PC-9 (cell line): ENCODE data around the gene SCN1A. TPM values are rescaled to one million over a fixed set of nuclear protein-coding genes. Genes with fewer than 3 reads are reported as not detected.

Experiments used
- BruUV-seq: library from RNA; stranded (reverse); fragments of 400-500 nt; replicated peaks from 2 replicates; lab custom pipeline; 2021; lab: Mats Ljungman, UMichigan
- CTCF ChIA-PET: fragments of 300-600 bp; sonication (Branson Sonifier 250); formaldehyde crosslinking; loops from one replicate; lab custom pipeline; 2022; ENCODE audit warnings: antibody characterized with exemption; lab: Charles Lee
- POLR2A ChIA-PET: fragments of 300-600 bp; sonication (Branson Sonifier 250); formaldehyde crosslinking; loops from one replicate; lab custom pipeline; 2022; ENCODE audit warnings: antibody characterized with exemption; ENCODE audit not compliant: unreplicated experiment; lab: Charles Lee
- DNase-seq, 2 experiments: peaks; one replicate each; pipeline versions ENCODE4 v3.0.0 to v3.0.0-alpha.2; 2015 to 2022; ENCODE audit warnings: mixed read lengths in 1 of 2
- H2AFZ ChIP-seq: fragments of 200-600 bp; sonication (generic); 2 replicates; pipeline ENCODE4 v1.8.1; 2017; ENCODE audit warnings: antibody characterized with exemption
- H3F3A ChIP-seq: fragments of 200-600 bp; sonication (generic); 2 replicates; pipeline ENCODE4 v1.8.1; 2017; ENCODE audit warnings: antibody characterized with exemption, mild to moderate bottlenecking, low read depth; ENCODE audit not compliant: insufficient read depth
- H3K27ac ChIP-seq: fragments of 200-600 bp; sonication (generic); 2 replicates; pipeline ENCODE4 v1.6.1; 2016; ENCODE audit warnings: mixed run types
- H3K27me3 ChIP-seq: fragments of 200-600 bp; sonication (generic); 2 replicates; pipeline ENCODE4 v1.6.1; 2016; ENCODE audit warnings: low read depth, mixed run types; ENCODE audit not compliant: insufficient read depth
- H3K36me3 ChIP-seq: fragments of 200-600 bp; sonication (generic); 2 replicates; pipeline ENCODE4 v1.6.1; 2016; ENCODE audit warnings: low read depth, mixed run types
- H3K4me1 ChIP-seq: fragments of 200-600 bp; sonication (generic); replicated peaks from 2 replicates; pipeline ENCODE4 v1.6.1; 2016; ENCODE audit warnings: mixed run types; ENCODE audit not compliant: insufficient read depth
- H3K4me2 ChIP-seq: fragments of 200-600 bp; sonication (generic); 2 replicates; pipeline ENCODE4 v1.6.1; 2017; ENCODE audit warnings: mixed run types
- H3K4me3 ChIP-seq: fragments of 200-600 bp; sonication (generic); 2 replicates; pipeline ENCODE4 v1.6.1; 2016; ENCODE audit warnings: mixed run types
- H3K79me2 ChIP-seq: fragments of 200-600 bp; sonication (generic); 2 replicates; pipeline ENCODE4 v1.6.1; 2017; ENCODE audit warnings: low read depth, mixed run types
- H3K9me2 ChIP-seq: fragments of 200-600 bp; sonication (generic); 2 replicates; pipeline ENCODE4 v1.8.1; 2017; ENCODE audit warnings: mild to moderate bottlenecking; ENCODE audit not compliant: insufficient read depth
- H3K9me3 ChIP-seq: fragments of 200-600 bp; sonication (generic); 2 replicates; pipeline ENCODE4 v1.8.1; 2016; ENCODE audit warnings: low read depth; ENCODE audit not compliant: insufficient read depth
- H4K20me1 ChIP-seq: fragments of 200-600 bp; sonication (generic); 2 replicates; pipeline ENCODE4 v1.8.1; 2017; ENCODE audit not compliant: insufficient read depth
- EZH2 ChIP-seq: fragments of 200-600 bp; sonication (generic); IDR thresholded peaks from 2 replicates; pipeline ENCODE4 v1.8.0; 2017; ENCODE audit warnings: antibody characterized with exemption, low read depth
- intact Hi-C: fragments of 100-400 bp; cut with micrococcal nuclease; formaldehyde crosslinking; loops from one replicate; pipeline ENCODE4 v1.10.0; 2022; ENCODE audit not compliant: unreplicated experiment
- total RNA-seq: library from RNA; stranded (reverse); gene quantifications from 2 replicates; pipeline ENCODE4 v1.2.3, GENCODE V29; 2021
- TF ChIP-seq, protein P1 (sequence below): fragments of 200-600 bp; sonication (generic); conservative IDR thresholded peaks from 2 replicates; pipeline ENCODE4 v1.6.1; 2017; ENCODE audit warnings: mixed run types, antibody characterized with exemption, mild to moderate bottlenecking, moderate library complexity

Gene SCN1A
- total RNA-seq, 1 experiment from 2014 or later, result not detected

DNA sequence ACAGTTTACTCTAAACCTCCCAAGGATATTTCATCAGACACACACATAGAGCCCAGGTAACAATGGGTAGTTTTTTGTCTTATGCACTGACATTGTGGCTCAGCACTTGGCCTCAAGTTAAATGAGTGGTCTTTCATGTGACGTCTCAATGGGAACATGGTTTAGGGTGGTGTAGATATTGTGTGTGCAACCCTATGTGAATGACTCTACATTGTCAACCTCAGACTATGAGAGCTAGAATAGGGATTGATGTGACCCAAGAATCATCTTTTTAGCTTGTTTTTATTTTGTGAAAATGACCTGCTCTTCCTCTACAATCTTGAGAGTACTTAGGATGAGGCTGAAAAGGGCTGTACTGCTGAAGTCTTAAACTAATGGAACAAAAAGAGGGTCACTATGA, 86.2 kb downstream of the SCN1A start:
- no peaks in the 10 kb centered on the region for H3F3A ChIP-seq
- no peak overlapping the region for H3K4me2 ChIP-seq
- CTCF ChIA-PET, result no interaction called here
- H3K36me3 ChIP-seq, result no peaks in the 10 kb centered on the region
- no peaks in the 10 kb centered on the region for H4K20me1 ChIP-seq
- POLR2A ChIA-PET, result no interaction called here
- TF ChIP-seq EZH2, result no peak
- TF ChIP-seq, protein P1, sequence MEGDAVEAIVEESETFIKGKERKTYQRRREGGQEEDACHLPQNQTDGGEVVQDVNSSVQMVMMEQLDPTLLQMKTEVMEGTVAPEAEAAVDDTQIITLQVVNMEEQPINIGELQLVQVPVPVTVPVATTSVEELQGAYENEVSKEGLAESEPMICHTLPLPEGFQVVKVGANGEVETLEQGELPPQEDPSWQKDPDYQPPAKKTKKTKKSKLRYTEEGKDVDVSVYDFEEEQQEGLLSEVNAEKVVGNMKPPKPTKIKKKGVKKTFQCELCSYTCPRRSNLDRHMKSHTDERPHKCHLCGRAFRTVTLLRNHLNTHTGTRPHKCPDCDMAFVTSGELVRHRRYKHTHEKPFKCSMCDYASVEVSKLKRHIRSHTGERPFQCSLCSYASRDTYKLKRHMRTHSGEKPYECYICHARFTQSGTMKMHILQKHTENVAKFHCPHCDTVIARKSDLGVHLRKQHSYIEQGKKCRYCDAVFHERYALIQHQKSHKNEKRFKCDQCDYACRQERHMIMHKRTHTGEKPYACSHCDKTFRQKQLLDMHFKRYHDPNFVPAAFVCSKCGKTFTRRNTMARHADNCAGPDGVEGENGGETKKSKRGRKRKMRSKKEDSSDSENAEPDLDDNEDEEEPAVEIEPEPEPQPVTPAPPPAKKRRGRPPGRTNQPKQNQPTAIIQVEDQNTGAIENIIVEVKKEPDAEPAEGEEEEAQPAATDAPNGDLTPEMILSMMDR, result no peak
- H2AFZ ChIP-seq, result no peak overlapping the region
- no peaks in the 10 kb centered on the region for H3K79me2 ChIP-seq
- no peak overlapping the region for H3K4me3 ChIP-seq
- intact Hi-C loops, result no loop called here
- BruUV-seq, result no TSS peak
- H3K27ac ChIP-seq, result no peak overlapping the region
- H3K4me1 ChIP-seq, result no peaks in the 10 kb centered on the region
- H3K27me3 ChIP-seq, result no peaks in the 10 kb centered on the region
- no peaks in the 10 kb centered on the region for H3K9me2 ChIP-seq
- DNase-seq, result no peak
- H3K9me3 ChIP-seq, result no peaks in the 10 kb centered on the region

DNA sequence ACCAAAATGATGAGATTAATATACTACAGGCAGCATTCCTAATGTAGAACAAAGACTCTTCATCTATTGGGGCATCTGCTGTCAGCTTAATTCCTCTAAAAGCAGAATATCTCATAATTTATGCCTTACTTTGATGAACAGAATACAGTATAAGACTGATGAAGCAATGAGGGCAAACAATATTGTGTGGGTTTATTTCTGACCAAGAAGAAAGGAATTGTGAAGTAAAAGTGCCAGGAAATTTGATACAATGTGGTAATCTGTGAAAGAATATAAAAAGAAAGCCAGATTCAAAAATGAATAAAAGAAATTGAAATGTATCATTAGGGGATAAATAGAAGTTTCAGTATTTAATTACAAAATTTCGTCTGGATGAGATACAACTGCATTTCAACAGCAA, 95.5 kb downstream of the SCN1A start:
- TF ChIP-seq EZH2, result no peak
- TF ChIP-seq, protein P1, result no peak
- BruUV-seq, result no TSS peak
- ChIA-PET POLR2A (no interaction called here), CTCF (no interaction called here)
- H3K4me1 ChIP-seq, result no peaks in the 10 kb centered on the region
- no peak overlapping the region for H2AFZ ChIP-seq
- no peaks in the 10 kb centered on the region; the same call in 1 of the 2 replicates for H3K9me2 ChIP-seq
- H3F3A ChIP-seq, result no peaks in the 10 kb centered on the region
- intact Hi-C loops, result no loop called here
- H4K20me1 ChIP-seq, result no peaks in the 10 kb centered on the region
- H3K4me3 ChIP-seq, result no peak overlapping the region
- no peaks in the 10 kb centered on the region for H3K27me3 ChIP-seq
- no peaks in the 10 kb centered on the region for H3K36me3 ChIP-seq
- H3K27ac ChIP-seq, result no peak overlapping the region
- no peaks in the 10 kb centered on the region for H3K79me2 ChIP-seq
- no peak overlapping the region for H3K4me2 ChIP-seq
- DNase-seq, result no peak
- H3K9me3 ChIP-seq, result no peaks in the 10 kb centered on the region

DNA sequence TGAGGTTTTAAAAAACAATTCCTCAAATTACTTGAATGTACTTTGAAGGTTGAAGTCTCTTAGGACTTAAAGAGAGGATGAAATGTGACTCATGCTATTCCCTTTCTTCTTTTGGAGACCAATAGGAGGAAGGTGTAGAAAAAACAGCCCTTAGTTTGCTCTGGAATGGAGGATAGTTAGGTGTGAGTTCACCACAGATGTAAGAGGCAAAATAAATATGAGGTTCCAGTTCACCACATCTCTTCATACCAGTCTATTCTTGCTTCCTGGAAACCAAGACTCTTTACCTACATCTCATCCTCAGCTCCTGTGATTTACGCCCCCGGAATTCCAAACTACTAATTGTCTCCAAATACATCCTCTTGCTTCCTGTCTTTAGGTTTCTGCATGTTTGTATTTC, 96.8 kb downstream of the SCN1A start:
- Histone ChIP-seq H3K9me2 (no peaks in the 10 kb centered on the region; the same call in 1 of the 2 replicates), H2AFZ (no peak overlapping the region), H3K9me3 (no peaks in the 10 kb centered on the region), H3K27ac (no peak overlapping the region), H4K20me1 (no peaks in the 10 kb centered on the region), H3K4me1 (no peaks in the 10 kb centered on the region), H3K4me3 (no peak overlapping the region), H3K27me3 (no peaks in the 10 kb centered on the region), H3F3A (no peaks in the 10 kb centered on the region), H3K4me2 (no peak overlapping the region), H3K36me3 (no peaks in the 10 kb centered on the region), H3K79me2 (no peaks in the 10 kb centered on the region)
- CTCF ChIA-PET, result no interaction called here
- no peak for DNase-seq
- no peak for TF ChIP-seq EZH2
- TF ChIP-seq, protein P1, result no peak
- BruUV-seq, result no TSS peak
- POLR2A ChIA-PET, result no interaction called here
- intact Hi-C loops, result no loop called here
